Right lobe of liver (tissue), 6 donors: ENCODE data around the gene LRWD1. TPM values are rescaled to one million over a fixed set of nuclear protein-coding genes. Genes with fewer than 3 reads are reported as not detected.
"Not testable (repeated sequence)": the region's sequence is repeated elsewhere in the genome, so short reads cannot be mapped to it uniquely, and the experiment has no call there.

Source experiments
- ATAC-seq, 4 donors: fragments of 200-7000 bp; cut with Tn5 transposase; one replicate each; pipeline ENCODE4 v1.9.1; 2020; ENCODE audit warnings: mild to moderate bottlenecking in 4 of 4, moderate library complexity in 4 of 4
- DNase-seq, 3 donors: peaks; one replicate each; pipeline ENCODE4 v3.0.0-alpha.2; 2020
- H3K27ac ChIP-seq, 3 donors: fragments of 200-600 bp; one replicate each; pipeline ENCODE4 v1.8.0; 2022
- H3K27me3 ChIP-seq, 2 donors: fragments of 200-600 bp; one replicate each; pipeline ENCODE4 v1.8.0; 2022
- H3K36me3 ChIP-seq, 4 donors: fragments of 200-600 bp; sonication (generic) in 1 of 4; one replicate each; pipeline versions ENCODE4 v1.5.1 to v1.8.0; 2017 to 2022; ENCODE audit warnings: control low read depth in 1 of 4
- H3K4me1 ChIP-seq, 4 donors: fragments of 200-600 bp; sonication (generic) in 1 of 4; one replicate each; pipeline versions ENCODE4 v1.5.1 to v1.8.0; 2017 to 2022; ENCODE audit warnings: control low read depth in 1 of 4
- H3K4me3 ChIP-seq, 3 donors: fragments of 200-600 bp; one replicate each; pipeline ENCODE4 v1.8.0; 2022
- H3K9me3 ChIP-seq, 4 donors: fragments of 200-600 bp; sonication (generic) in 1 of 4; one replicate each; pipeline versions ENCODE4 v1.5.1 to v1.8.0; 2017 to 2022; ENCODE audit warnings: control low read depth in 1 of 4
- WGBS: methylation state at CpG from one replicate; pipeline ENCODE4 v1.1.6; 2018; ENCODE audit warnings: low coverage, low lambda C conversion rate; ENCODE audit not compliant: insufficient coverage; ENCODE audit errors: missing lambda C conversion rate; 5-methylcytosine and 5-hydroxymethylcytosine counted together
- intact Hi-C, 2 donors: fragments of 100-400 bp; cut with DNase I; formaldehyde crosslinking; loops; one replicate each; pipeline versions ENCODE4 v1.11.2 to v1.14.1; 2022
- total RNA-seq, 6 experiments: library from RNA; depleted of rRNA in 2 of 6; stranded (reverse); fragments of >200 nt in 2 of 6; fragmentation: NEBNext Ultra II Directional in 3 of 6; extraction: Animal tissue kit (Norgen Biotek cat#: 25700) in 3 of 6; gene quantifications; one replicate each; pipeline versions ENCODE4 v1.1.0 to v1.2.4, GENCODE V29; 2016 to 2023
- donor health status: DM: no; HTN: yes; CAD: no.
- donor health status: DM: no; HTN: no; CAD: no.
- donor health status: DM: no; HTN: no; CAD: no.
- donor health status: DM: no; HTN: yes; CAD: no.
- donor health status: DM: no; HTN: yes; CAD: no.

Gene LRWD1
- total RNA-seq, 6 experiments from 2014 or later, result 8.3 to 15.5 (median 12.9) TPM

DNA sequence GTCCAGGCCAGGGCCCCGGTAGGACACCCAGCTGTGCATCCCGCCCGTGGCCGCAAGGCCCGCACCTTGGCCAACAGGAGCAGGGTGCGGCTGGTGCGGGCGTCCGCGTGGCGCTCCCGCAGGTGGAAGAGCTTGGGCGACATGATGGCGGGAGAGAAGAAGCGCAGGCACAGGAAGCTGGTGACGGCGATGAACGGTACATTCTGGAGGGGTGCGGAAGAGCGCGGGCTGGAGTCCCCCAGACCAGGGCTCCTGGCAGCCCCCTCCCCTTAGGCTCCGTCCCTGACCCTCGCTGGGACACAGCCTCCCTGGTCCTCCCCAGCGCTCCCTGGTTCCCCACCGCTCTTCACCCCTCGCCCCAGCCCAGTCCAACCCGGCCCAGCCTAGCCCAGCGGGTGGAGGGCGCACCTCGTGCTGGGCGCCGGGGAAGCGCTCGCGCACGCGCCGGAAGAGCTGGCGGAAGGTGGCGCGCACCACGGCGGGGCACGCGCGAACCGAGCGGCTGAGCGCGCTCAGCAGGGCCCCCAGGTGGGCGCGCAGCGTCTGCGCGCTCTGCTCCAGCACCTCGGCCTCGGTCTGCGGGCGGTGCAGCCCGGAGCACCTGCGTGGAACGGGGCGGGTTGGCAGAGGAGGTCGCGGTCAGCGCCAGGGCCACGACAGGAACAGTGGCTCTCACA, 29.8 kb downstream of the LRWD1 start:
- WGBS, result no CpG with 5 or more reads among the region's 67 CpGs
- peak; percentile 20 to 63 (median 46) for ATAC-seq
- DNase-seq, result not testable (repeated sequence)

GRCh38 chr7:102496861-102497260, 32.1 kb downstream of the LRWD1 start:
- H3K27ac ChIP-seq, H3K4me1 ChIP-seq, ATAC-seq, intact Hi-C loops, H3K9me3 ChIP-seq, H3K4me3 ChIP-seq, H3K27me3 ChIP-seq, H3K36me3 ChIP-seq: not testable (repeated sequence)
- DNase-seq, result peak in 2 of 3 donors; percentile 31 to 43
- WGBS, result 61% methylated on average over 2 of the region's 10 CpGs

More for the DNA sequence above, 29.8 kb downstream of the LRWD1 start:
- H3K27ac ChIP-seq, H3K27me3 ChIP-seq, H3K4me3 ChIP-seq, H3K36me3 ChIP-seq, H3K4me1 ChIP-seq, H3K9me3 ChIP-seq, intact Hi-C loops: not testable (repeated sequence)

- H3K27ac ChIP-seq, H3K4me1 ChIP-seq, H3K27me3 ChIP-seq, intact Hi-C loops, H3K9me3 ChIP-seq, H3K4me3 ChIP-seq, H3K36me3 ChIP-seq: not testable (repeated sequence)
- DNase-seq, result peak in 2 of 3 donors; percentile 41 to 55
- WGBS, result no CpG with 5 or more reads among the region's 5 CpGs
- peak; percentile 25 to 49 (median 35) for ATAC-seq
These were observed 32.5 kb downstream of the LRWD1 start for GRCh38 chr7:102497308-102497707.

DNA sequence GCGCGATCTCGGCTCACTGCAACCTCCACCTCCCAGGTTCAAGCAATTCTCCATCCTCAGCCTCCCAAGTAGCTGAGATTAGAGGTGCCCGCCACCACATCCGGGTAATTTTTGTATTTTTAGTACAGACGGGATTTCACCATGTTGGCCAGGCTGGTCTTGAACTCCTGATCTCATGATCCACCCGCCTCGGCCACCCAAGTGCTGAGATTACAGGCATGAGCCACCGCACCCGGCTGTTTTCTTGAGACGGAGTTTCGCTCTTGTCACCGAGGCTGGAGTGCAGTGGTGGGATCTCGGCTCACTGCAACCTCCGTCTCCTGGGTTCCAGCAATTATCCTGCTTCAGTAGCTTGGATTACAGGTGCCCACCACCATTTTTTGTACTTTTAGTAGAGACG, 33.5 kb downstream of the LRWD1 start:
- peak in 1 of 3 donors; percentile 19 for DNase-seq
- WGBS, result 93% methylated on average over 3 of the region's 16 CpGs
- intact Hi-C loops, result not testable (repeated sequence)

GRCh38 chr7:102503141-102503540, 38.4 kb downstream of the LRWD1 start:
- H3K4me3 ChIP-seq, H3K27ac ChIP-seq, intact Hi-C loops, H3K36me3 ChIP-seq, H3K27me3 ChIP-seq, DNase-seq, H3K4me1 ChIP-seq, H3K9me3 ChIP-seq: not testable (repeated sequence)
- WGBS, result no CpG with 5 or more reads among the region's 12 CpGs
- peak in 3 of 4 donors; percentile 10 to 38 (median 37) for ATAC-seq

More for the DNA sequence above, 33.5 kb downstream of the LRWD1 start:
- not testable (repeated sequence) for H3K4me1 ChIP-seq, H3K27ac ChIP-seq, H3K36me3 ChIP-seq, H3K9me3 ChIP-seq, ATAC-seq, H3K4me3 ChIP-seq, H3K27me3 ChIP-seq

DNA sequence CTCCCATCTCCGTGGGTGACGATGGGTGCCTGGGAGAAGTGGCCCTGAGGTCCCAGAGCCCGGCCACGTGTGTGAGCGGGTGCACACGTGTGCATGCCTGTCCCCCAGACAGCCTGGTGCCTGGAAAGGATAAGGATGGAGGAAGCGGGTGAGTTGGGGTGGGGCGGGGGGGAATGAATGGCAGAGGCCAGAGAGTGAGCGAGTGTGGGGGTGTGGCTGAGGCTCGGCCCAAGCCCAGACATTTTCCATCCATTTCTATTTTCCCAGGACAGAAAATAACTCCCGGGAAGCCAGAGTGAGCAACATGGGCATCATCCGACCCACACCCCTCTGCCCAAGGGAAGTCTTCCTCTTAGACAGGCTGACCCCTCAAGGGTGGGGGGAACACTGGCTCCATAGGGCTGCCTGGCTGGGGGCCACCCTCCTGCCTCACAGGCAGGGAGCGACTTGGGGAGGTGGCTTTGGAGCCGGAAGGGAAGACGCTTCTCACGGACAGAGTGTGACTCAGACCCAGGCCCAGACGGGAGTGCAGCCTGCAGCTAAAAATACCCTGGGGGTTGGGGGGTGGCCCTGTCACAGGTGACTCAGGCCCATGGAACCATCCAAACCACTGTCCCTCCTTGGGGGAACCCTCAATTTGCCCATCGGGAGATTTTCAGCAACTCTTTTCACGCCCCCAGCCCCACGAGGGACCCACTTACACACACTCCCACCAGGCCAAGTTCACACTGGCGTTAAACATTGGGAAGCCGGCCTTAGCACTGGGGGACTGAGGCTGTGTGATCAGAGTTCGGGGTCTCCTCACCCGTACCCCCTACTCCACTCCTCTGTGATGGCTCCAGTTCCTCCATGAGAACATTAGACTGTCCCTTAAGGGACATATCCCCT, 40.8 kb downstream of the LRWD1 start:
- H3K9me3 ChIP-seq, H3K4me1 ChIP-seq, H3K27ac ChIP-seq, H3K4me3 ChIP-seq, H3K36me3 ChIP-seq, intact Hi-C loops, H3K27me3 ChIP-seq: not testable (repeated sequence)
- DNase-seq (peak in 1 of 3 donors; percentile 3), ATAC-seq (peak in 3 of 4 donors; percentile 22 to 53 (median 43))
- 84% methylated on average over 5 of the region's 24 CpGs for WGBS

GRCh38 chr7:102507410-102508088, 42.8 kb downstream of the LRWD1 start:
- H3K27me3 ChIP-seq, intact Hi-C loops, H3K36me3 ChIP-seq, H3K4me3 ChIP-seq, H3K9me3 ChIP-seq, H3K4me1 ChIP-seq, H3K27ac ChIP-seq: not testable (repeated sequence)
- WGBS, result no CpG with 5 or more reads among the region's 8 CpGs
- DNase-seq (peak in 2 of 3 donors; percentile 11 to 32), ATAC-seq (peak in 1 of 4 donors; percentile 3)

- WGBS, result no CpG with 5 or more reads among the region's 8 CpGs
- ATAC-seq, H3K4me3 ChIP-seq, intact Hi-C loops, H3K36me3 ChIP-seq, H3K9me3 ChIP-seq, H3K4me1 ChIP-seq, H3K27ac ChIP-seq, H3K27me3 ChIP-seq: not testable (repeated sequence)
- peak in 1 of 3 donors; percentile 24 for DNase-seq
These were observed 45.8 kb downstream of the LRWD1 start for GRCh38 chr7:102510575-102510974.

- H3K9me3 ChIP-seq, H3K36me3 ChIP-seq, H3K27me3 ChIP-seq, H3K27ac ChIP-seq, intact Hi-C loops, DNase-seq, H3K4me3 ChIP-seq, H3K4me1 ChIP-seq: not testable (repeated sequence)
- ATAC-seq, result peak; percentile 36 to 51 (median 44)
- WGBS, result no CpG with 5 or more reads among the region's 30 CpGs
These were observed 47.2 kb downstream of the LRWD1 start for GRCh38 chr7:102511860-102512522.

GRCh38 chr7:102512642-102513221, 47.9 kb downstream of the LRWD1 start:
- peak; percentile 1 to 12 (median 4) for ATAC-seq
- H3K9me3 ChIP-seq, intact Hi-C loops, H3K27me3 ChIP-seq, H3K36me3 ChIP-seq, H3K4me3 ChIP-seq, H3K4me1 ChIP-seq, H3K27ac ChIP-seq: not testable (repeated sequence)
- WGBS, result 23% methylated on average over 5 of the region's 5 CpGs
- DNase-seq, result peak; percentile 28 to 56 (median 47)
